Hematopoietic multipotent progenitor cell treated with erythropoietin and hydrocortisone succinate and interleukin-3 and kit ligand, for 17 days (in vitro differentiated cells): ENCODE measurements around the gene DIAPH3.

Source experiments
- DNase-seq: peaks from one replicate; pipeline ENCODE4 v3.0.0-alpha.2; 2015; ENCODE audit warnings: low spot score

Gene DIAPH3

DNA sequence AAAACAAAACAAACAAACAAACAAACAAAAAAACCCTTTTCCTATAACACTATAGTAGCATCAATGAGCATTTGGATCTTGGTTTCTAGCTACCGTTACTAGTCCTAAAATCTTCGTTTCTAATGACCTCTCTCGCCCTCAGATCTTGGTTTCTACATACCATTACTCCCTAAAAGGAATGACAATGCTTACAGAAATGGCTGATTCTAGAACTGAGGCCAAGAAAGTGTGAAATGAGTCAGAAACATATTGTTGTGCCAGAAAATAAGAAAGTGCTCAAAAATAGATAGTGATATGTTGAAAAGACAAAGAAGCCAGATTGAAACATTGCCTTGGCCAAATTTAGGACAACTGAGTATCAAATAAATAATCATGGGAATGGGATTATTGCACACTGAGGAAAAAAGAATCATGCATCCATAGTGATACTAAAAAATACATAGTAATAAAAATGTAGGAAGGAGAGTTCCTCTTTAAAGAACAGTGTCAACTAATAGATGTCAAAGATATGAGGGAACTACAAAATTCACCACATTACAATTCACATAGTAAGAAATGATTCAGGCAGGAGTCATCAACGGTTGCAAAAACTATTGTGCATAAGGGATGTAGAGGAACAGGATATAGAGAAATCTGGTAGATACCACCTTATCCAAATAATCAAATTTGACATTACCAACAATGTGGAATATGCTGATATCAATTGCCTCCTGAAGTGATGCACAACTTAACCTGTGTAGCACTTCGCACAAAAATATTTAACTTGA lies 386.6 kb downstream of the DIAPH3 start:
- no peak for DNase-seq

DNA sequence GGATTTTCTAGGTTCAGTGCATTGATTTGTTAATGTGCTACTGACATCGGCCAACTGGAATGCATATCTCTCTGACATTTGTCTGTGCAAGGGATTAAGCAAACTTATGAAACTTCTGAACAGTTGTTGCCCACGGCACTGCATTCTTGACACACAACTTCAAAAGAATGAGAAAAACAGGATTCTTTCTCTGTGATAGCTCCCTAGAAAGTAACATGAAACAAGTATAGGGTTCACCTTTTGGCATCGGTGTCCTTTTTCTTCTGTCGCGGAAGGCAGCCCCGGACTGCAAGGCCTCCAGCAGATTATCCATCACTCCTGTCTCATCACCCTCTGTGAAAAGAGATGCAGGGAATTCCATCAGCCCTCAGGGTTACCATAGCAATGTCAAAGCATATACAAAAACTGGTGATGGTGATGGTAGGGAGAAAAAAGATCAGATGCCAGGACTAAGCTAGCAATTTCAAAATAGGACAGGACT lies 389.2 kb downstream of the DIAPH3 start:
- DNase-seq, result no peak

DNA sequence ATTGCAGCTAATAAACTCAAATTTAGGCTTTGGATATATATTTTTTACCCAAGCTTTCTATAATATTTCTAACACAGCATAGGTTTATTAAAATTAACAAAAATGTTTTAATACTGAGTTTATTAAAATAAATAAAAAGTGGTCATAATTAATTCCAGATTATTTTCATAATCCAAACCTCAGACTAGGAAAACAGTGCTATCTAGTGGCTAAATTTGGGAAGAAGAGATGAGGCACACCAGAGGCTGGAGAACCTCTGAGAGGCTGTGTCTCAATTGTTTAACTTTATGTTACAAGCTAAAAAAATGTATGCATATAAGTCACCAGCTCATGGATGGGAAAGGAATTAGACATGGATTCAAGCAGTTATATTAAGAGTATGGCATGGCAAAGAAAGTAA lies 392.5 kb downstream of the DIAPH3 start:
- no peak for DNase-seq

DNA sequence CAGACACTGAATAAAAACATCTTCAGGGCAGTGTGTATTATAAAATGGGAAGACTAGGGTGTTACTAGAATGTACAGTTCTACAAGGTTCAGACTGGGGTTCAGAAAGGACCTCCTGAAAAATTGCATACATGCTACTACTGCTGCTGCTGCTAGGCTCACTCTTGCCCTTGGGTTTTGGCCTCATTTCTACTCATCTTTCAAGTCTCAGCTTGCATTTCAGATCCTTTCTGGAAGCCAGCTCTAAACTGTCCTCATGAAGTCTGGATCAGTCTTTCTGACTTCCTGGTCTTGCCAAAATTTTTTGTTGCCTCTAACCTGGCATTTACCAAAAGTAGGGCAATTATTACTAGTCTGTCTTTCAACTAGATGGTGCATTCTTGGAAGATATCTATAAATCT lies 393.3 kb downstream of the DIAPH3 start:
- DNase-seq, result no peak

DNA sequence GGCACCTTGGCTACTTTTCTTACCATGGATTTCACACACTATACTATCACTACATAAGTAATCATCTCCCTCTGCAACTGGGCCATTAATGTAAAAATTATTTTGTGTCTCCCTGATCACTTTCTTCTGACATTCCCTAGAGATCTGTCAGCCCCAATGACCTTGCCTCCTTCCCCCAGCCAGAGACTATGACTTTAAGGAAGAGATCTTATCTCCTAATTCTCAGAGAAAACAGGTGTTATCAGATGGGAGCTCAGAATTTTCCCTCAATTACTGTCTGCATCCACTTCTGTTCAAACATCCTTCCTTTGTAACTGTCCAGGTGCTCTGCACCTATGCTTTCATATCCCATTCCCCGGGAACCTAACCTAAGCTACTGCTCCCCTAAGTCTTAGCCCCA lies 397.5 kb downstream of the DIAPH3 start:
- no peak for DNase-seq

DNA sequence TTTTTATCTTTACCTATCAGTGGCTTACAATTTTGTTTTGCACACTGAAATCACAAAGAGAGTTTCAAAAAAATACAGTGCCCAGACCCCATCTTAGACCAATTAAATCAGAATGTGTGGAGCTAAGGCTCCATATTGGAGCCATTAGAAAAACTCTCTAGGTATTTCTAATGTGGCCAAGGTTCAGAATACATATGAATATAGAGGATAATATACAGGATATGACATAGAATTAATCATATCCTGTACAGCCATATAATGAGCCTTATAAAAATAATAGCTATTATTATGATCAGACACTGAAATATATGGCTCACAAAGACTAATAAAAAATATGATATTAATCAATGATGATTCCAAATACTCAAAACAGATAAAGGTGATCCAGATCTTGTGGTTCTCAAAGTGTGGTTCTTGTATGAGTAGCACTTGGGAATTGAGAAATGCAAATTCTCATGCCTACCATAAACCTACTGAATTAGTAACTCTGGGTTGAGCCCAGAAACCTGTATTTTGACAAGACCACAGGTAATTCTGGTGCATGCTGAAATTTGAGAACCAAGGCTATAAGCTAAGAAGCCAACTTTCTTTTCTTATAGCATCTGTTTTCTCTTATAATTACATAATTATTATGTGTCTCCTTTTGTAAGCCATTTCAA lies 408.0 kb downstream of the DIAPH3 start:
- no peak for DNase-seq

DNA sequence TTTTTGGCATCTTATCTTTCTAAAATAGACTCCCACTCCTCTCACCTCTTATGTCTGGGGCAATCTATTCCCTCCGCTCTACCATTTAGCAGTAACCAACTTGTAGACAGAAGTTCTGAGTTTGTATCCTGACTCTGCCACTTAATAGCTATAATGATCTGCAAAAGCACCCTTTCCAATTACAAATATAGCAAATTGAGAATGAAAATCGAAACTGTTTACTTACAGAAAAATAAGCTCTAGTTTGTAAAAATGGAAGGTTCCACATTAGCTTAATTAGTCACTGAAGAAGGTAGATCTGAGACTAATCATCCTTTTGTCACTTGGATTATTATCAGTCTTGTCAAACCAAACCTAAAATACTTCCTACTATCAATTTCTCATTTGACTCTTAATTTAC lies 409.3 kb downstream of the DIAPH3 start:
- no peak for DNase-seq

DNA sequence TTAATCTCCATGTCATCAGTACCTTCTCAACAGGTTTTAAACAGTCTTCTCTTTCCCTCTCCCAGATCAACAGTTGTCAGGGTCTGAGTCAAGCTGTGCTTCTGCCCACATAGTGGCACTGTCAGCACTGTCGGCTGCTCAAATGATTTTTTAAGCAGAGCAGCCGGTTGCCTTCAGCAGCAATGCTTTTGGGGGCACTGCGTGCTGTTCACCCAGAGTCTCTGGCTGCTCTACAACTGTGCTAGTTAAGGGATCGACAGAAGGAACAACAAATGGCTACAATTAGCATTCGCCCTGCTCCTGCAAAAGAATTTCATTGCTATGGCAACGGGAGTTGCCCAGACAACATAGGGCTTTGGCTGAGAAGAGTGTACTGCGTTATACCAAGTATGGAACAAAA lies 412.9 kb downstream of the DIAPH3 start:
- DNase-seq, result no peak

DNA sequence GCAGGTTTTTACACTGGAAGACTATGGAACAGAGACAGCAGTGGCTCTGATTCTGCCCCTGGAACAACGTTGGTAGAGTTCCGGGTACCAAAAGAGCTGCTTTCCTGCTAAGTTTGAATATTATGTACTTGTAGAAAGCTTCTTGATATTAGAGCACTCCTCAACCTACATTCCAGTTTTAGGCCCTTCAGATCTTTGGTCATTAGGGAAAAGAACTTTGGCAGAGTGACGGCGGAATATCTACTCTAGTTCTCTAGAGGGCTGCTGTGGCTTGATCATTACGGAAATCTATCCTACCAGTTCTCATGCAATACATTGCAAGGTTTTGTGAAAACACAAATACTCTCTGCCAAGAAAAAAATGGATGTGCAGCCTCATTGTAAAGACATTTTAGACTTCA lies 415.7 kb downstream of the DIAPH3 start:
- DNase-seq, result no peak

DNA sequence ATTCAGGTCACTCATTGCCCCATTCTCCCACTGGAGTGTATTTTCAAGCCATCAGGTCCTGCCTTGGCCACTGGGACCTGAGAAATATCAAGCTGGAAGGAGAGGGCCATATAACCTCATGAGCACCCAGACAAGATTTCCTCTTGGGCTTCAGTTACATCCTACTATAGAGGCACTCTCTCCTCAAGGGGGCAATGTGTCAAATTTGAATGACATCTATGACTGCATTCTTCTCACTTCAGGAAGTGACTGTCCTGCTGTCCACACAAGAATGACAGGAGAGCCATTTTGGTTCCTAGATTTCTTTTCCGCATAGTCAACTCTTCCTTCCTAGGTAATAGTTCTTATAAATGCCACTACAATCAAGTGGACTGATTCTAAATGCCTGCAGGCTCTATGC lies 416.2 kb downstream of the DIAPH3 start:
- DNase-seq, result no peak

DNA sequence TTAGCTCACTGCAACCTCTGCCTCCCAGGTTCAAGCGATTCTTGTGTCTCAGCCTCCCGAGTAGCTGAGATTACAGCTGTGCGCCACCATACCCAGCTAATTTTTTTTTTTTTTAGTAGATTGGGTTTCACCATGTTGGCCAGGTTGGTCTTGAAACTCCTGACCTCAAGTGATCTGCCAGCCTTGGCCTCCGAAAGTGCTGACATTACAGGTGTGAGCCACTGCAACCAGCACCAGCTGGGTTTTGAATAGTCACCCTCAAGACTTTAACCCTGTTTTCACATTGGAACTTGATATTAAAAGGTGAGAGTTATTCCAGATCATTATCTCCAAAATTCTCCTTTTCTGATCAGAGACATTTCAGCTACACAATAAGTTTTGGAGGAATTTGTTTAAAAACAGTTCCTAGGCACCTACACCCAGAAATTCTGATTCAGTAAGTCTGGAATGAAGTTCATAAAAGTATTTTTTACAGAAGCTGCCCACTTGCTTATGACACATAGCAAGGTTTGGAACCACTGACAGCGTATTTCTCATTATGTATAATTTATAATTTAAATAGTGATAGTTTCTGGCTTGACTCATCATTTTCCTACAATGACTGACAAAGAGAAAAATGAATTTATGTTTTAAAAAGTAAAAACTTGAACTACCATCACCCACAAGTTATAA lies 417.3 kb downstream of the DIAPH3 start:
- no peak for DNase-seq

DNA sequence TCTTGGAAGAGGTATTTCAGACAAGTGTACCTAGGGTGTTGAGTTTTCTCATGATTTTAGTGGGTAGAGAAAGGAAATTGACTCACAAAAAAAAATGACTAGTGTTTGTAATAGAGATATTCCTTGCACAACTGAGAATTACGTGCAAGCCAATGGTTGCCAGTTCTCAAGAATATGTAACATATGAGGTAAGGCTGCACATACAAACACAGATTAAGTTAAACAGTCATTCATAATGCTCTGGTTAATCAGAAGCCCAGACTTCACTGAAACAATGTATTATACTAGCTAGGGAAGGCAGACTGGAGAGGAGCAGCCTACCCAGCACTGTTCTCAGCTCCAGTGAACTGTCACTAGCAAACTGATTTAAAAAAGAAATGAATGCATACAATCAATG lies 418.3 kb downstream of the DIAPH3 start:
- no peak for DNase-seq

DNA sequence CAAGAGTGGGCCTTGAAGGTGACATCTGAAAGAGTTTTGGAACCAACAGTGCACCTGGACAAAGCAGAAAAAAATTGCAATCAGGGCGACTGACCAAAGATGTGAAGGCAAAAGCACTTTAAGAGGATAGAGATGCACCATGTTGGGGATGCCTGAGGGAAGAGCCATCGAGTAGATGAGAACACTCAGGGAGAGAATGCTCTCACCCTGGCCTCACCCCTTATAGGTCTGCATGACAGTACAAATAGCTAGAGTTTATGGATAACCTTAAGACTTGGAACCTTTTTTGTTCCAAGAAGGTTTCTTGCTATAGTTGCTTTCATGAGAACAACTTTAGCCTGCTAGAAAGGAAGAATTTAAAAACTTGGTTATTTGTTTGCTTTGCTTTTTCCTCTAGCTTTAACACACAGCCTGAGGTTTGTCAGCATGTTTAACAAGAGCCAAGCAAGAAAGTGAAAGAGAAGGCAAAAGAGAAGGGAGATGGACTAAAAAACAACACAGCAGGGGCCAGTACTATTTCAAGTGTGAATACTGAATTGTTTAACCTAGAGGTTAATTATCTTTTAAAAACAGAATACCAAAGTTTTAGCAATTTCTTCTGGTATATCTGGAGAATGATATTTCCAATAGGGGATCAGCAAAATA lies 418.9 kb downstream of the DIAPH3 start:
- no peak for DNase-seq

DNA sequence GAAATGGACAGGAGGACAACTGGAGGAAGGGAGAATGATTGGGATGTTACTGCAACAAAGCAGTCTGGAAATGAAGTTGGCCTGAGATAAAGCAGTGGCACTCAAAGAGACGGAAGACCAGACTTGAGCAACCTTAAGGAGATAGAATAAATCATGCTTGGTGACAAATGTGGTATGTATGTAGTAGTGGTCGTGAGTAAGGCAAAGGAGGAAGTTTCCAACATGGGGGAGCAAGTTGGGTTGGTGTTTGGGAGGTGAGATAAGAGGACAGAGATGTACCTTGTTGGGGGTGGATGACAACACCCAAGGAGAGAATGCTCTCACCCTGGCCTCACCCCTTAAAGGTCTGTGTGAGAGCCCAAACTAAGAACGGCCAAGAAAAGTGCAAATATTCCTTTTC lies 420.5 kb downstream of the DIAPH3 start:
- DNase-seq, result no peak

DNA sequence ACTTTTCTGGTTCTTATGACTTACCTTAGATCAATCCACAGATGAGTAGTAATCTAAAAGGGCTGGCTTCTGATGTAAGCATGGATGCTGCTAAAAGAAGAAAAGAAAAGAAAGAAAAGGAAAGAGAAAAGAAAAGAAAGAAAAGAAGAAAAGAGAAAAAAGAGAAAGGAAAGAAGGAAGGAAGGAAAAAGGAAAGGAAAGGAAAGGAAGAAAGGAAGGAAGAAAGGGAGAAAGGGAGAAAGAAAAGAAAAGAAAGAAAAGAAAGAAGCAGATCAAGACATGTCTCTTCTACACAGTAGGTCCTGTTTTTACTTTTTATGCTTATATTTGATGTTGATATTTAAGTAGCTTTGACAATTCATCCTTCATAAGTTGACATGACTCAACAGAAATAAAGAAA lies 421.3 kb downstream of the DIAPH3 start:
- no peak for DNase-seq

DNA sequence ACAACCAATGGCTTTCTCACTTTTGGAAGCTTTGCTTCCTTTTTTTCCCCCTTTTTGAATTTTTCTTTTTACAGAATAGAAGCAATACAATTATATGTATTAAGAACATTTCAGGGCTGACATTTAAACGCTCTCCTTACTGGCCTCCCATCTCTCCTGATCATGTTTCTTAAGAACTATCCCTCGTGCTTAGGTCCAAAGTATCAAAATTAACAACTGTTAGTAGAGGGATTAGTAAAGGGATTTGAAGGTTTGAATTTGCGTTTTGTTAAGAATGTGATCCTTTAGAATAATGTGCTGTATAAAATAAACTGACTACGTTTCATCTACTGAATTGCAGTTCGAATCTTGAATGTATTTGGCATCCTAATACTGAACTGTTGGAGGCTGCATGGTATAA lies 424.8 kb downstream of the DIAPH3 start:
- no peak for DNase-seq

DNA sequence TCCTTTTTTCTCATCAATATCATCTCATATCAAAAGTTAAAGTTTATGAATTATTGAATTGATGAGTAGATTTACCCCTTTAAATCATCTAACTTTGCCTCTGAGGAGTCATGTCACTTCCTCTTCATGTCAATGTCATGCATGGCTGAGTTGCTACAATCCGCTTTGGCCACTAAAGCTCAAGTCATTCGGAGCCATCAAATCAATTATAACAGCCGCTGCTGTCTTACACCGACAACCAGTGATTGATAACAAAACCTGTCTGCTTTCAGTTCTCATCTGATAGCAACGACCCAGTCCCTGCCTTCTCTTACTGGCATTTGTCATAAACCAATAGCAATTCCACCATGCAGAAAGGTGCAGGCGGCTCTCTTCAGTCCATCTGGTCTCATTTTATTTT lies 429.3 kb downstream of the DIAPH3 start:
- DNase-seq, result no peak

DNA sequence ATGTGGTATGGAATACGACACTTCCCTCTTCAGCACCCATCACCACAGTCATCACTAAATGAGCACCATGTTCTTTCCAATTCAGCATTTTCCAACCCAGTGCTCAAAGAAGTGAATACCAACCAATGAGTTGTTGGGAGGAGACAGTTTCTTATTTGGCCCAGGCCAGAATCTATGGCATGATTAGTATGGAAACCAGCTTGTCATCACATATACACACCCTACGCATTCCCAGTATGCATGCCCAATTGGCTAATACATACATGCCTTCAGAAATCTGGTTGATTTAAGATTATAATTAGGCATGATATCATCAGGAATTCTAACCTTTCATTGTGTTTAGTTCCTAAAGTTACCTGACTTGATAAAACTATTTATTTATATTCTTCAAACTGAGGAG lies 430.0 kb downstream of the DIAPH3 start:
- no peak for DNase-seq

DNA sequence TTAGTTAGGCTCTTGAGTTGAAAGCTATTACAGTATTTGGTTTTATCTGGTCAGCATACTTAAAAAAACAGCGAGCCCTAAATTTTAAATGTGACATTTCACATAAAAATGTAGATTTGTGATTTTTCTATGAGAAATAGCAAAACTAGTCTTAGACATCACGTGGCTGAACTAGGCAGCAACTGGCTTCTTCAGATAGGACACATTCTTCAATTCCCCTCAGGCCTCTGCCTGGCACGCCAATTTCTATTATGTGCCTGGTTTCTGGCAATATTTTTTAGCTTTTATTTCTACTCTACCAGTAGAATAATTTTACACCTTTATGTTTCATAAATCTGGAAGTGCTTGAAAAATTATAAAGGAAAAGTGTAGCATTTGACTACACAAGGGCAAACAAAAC lies 433.7 kb downstream of the DIAPH3 start:
- DNase-seq, result no peak

DNA sequence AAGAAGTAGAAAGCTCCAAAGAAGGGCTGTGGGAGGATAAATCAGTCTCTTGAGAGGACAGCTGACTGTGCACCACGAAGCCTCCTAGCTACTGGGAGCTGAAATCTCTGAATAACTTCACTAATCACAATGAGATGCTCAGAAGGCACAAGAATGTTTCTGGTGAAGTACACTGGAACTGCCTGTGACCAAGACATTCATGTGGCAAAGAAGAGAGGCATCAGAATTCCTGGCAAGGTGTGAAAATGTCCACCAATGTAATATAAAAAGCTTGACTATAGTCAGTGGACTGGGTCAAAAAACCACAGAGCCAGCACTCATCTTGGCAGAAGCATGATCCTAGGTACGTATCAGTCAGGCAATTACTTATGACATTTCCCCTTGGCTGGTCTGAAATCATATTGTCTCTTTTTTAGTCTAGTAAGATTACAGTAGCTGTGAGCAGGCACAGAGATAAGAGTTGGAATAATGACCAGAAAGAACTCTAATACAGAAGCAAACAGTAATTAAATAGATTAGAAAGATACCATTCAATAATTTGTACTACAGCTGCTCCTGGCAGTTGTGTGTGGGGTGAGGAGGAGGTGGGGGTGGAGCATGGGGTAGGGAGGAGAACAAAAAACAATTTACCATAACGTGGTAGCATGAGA lies 434.7 kb downstream of the DIAPH3 start:
- DNase-seq, result no peak

DNA sequence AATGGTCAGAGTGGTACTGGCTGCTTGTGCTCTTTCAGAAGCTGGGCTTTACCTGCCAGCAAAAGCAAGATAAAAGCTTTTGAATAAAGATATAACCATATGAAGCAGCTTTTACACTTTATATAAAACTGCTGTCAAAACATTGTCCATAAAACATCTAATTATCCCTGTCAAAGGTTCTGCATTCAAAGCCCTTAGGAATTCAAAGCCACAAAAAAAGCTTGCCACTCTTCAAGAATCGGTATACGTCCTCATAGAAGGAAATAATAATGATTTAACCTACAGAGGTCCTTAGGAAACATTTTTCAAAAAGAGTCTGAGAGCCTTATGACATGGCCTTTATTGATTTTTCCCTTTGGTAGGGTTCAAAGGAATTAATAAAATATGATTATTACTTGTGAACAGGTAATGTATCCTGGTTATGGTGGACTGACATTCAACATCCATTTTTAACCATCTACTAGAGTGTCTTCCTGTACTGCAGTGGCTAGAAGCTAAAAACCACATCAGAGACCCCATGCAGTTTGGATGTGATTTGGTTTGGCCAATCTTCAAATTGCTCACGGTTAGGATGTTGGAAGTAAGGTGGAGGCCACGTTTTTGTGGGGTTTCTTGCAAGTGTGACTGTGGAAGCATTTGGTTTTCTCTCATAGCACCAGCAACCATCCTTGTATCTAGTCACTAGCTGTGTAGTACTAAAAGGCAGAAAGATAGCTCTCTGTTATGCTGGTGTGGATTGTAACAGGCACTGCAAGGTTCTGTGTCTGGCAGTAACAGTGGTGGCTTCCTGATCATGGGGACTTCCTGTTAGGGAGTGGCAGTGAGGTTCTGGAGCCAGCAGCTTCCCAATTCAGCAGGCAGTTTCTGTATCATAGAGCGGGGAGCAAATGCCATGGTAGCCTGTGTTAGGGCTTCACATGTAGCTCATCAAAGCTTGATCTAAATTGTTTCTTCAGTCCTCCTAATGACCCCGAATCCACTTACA lies 441.5 kb downstream of the DIAPH3 start:
- no peak for DNase-seq
